Measurements from ENCODE around the gene SPATA31C1. TPM values are rescaled to one million over a fixed set of nuclear protein-coding genes. Genes with fewer than 3 reads are reported as not detected.
A peak's percentile ranks its signal among the peaks of the same experiment; 100 is the strongest.
"Not testable (repeated sequence)": the region's sequence is repeated elsewhere in the genome, so short reads cannot be mapped to it uniquely, and the experiment has no call there.

The SPATA31C1 gene
- total RNA-seq, result not detected

- CTCF ChIA-PET; H3K36me3 Mint-ChIP-seq (ENCODE audit: low read depth); H3K9me3 Mint-ChIP-seq (ENCODE audit: insufficient read depth); H3K4me1 Mint-ChIP-seq (ENCODE audit: low read depth); ATAC-seq; H3K27ac Mint-ChIP-seq; H3K27me3 Mint-ChIP-seq (ENCODE audit: low read depth); DNase-seq; POLR2A ChIA-PET; H3K4me3 Mint-ChIP-seq: not testable (repeated sequence)
These were observed at the start of gene SPATA31C1 for GRCh38 chr9:87917662-87918061. Gene SPATA31C1, plus strand, starts transcription at chr9:87917962.

GRCh38 chr9:87868175-87868574 is 49.6 kb upstream of the SPATA31C1 start:
- Mint-ChIP-seq H3K4me1 (ENCODE audit: low read depth) (no peaks in the 10 kb centered on the region), H3K27ac (no peak overlapping the region), H3K36me3 (ENCODE audit: low read depth) (no peaks in the 10 kb centered on the region), H3K4me3 (no peak overlapping the region), H3K27me3 (ENCODE audit: low read depth) (no peaks in the 10 kb centered on the region), H3K9me3 (ENCODE audit: insufficient read depth) (no peaks in the 10 kb centered on the region)
- CTCF ChIA-PET, result no interaction called here
- ATAC-seq, result no peak
- POLR2A ChIA-PET, result no interaction called here
- DNase-seq, result no peak

- Mint-ChIP-seq H3K27ac (no peak overlapping the region), H3K9me3 (ENCODE audit: insufficient read depth) (no peaks in the 10 kb centered on the region), H3K4me3 (no peak overlapping the region), H3K4me1 (ENCODE audit: low read depth) (no peaks in the 10 kb centered on the region), H3K36me3 (ENCODE audit: low read depth) (no peaks in the 10 kb centered on the region), H3K27me3 (ENCODE audit: low read depth) (no peaks in the 10 kb centered on the region)
- DNase-seq (no peak), ATAC-seq (no peak)
- ChIA-PET CTCF (no interaction called here), POLR2A (no interaction called here)
These were observed 49.1 kb upstream of the SPATA31C1 start for GRCh38 chr9:87868635-87869034.

GRCh38 chr9:87869082-87869481 is 48.7 kb upstream of the SPATA31C1 start:
- Mint-ChIP-seq H3K4me3 (no peak overlapping the region), H3K27me3 (ENCODE audit: low read depth) (no peaks in the 10 kb centered on the region), H3K36me3 (ENCODE audit: low read depth) (no peaks in the 10 kb centered on the region), H3K4me1 (ENCODE audit: low read depth) (no peaks in the 10 kb centered on the region), H3K9me3 (ENCODE audit: insufficient read depth) (no peaks in the 10 kb centered on the region), H3K27ac (no peak overlapping the region)
- ChIA-PET POLR2A (no interaction called here), CTCF (no interaction called here)
- DNase-seq, result no peak
- peak; percentile 39 for ATAC-seq

GRCh38 chr9:87871425-87872078 is 46.2 kb upstream of the SPATA31C1 start:
- Mint-ChIP-seq H3K4me1 (ENCODE audit: low read depth) (no peaks in the 10 kb centered on the region), H3K27me3 (ENCODE audit: low read depth) (peaks cover 4% of the 10 kb centered on the region), H3K36me3 (ENCODE audit: low read depth) (no peaks in the 10 kb centered on the region), H3K27ac (no peak overlapping the region), H3K4me3 (no peak overlapping the region), H3K9me3 (ENCODE audit: insufficient read depth) (no peaks in the 10 kb centered on the region)
- DNase-seq (no peak), ATAC-seq (no peak)
- ChIA-PET CTCF (no interaction called here), POLR2A (no interaction called here)

GRCh38 chr9:87872079-87872624 is 45.6 kb upstream of the SPATA31C1 start:
- CTCF ChIA-PET, result no interaction called here
- H3K27me3 Mint-ChIP-seq (ENCODE audit: low read depth), result peaks cover 4% of the 10 kb centered on the region
- H3K9me3 Mint-ChIP-seq (ENCODE audit: insufficient read depth), result no peaks in the 10 kb centered on the region
- no peak overlapping the region for H3K4me3 Mint-ChIP-seq
- POLR2A ChIA-PET, result no interaction called here
- ATAC-seq, result no peak
- no peaks in the 10 kb centered on the region for H3K36me3 Mint-ChIP-seq (ENCODE audit: low read depth)
- H3K4me1 Mint-ChIP-seq (ENCODE audit: low read depth), result no peaks in the 10 kb centered on the region
- no peak for DNase-seq
- H3K27ac Mint-ChIP-seq, result no peak overlapping the region

- H3K9me3 Mint-ChIP-seq (ENCODE audit: insufficient read depth), result no peaks in the 10 kb centered on the region
- H3K4me3 Mint-ChIP-seq, result no peak overlapping the region
- H3K27me3 Mint-ChIP-seq (ENCODE audit: low read depth), result peaks cover 4% of the 10 kb centered on the region
- no peak for ATAC-seq
- ChIA-PET CTCF (no interaction called here), POLR2A (no interaction called here)
- no peaks in the 10 kb centered on the region for H3K36me3 Mint-ChIP-seq (ENCODE audit: low read depth)
- DNase-seq, result peak; percentile 1
- no peak overlapping the region for H3K27ac Mint-ChIP-seq
- no peaks in the 10 kb centered on the region for H3K4me1 Mint-ChIP-seq (ENCODE audit: low read depth)
These were observed 44.0 kb upstream of the SPATA31C1 start for GRCh38 chr9:87873607-87874303.

GRCh38 chr9:87874304-87874623 is 43.5 kb upstream of the SPATA31C1 start:
- DNase-seq (peak; percentile 4), ATAC-seq (no peak)
- no peak overlapping the region for H3K27ac Mint-ChIP-seq
- POLR2A ChIA-PET, result no interaction called here
- peaks cover 4% of the 10 kb centered on the region for H3K27me3 Mint-ChIP-seq (ENCODE audit: low read depth)
- H3K4me3 Mint-ChIP-seq, result no peak overlapping the region
- H3K36me3 Mint-ChIP-seq (ENCODE audit: low read depth), result no peaks in the 10 kb centered on the region
- CTCF ChIA-PET, result no interaction called here
- no peaks in the 10 kb centered on the region for H3K4me1 Mint-ChIP-seq (ENCODE audit: low read depth)
- no peaks in the 10 kb centered on the region for H3K9me3 Mint-ChIP-seq (ENCODE audit: insufficient read depth)

- DNase-seq (peak; percentile 16), ATAC-seq (no peak)
- H3K4me3 Mint-ChIP-seq, result no peak overlapping the region
- H3K27me3 Mint-ChIP-seq (ENCODE audit: low read depth), result peaks cover 4% of the 10 kb centered on the region
- no peak overlapping the region for H3K27ac Mint-ChIP-seq
- ChIA-PET CTCF (no interaction called here), POLR2A (no interaction called here)
- H3K36me3 Mint-ChIP-seq (ENCODE audit: low read depth), result no peaks in the 10 kb centered on the region
- no peaks in the 10 kb centered on the region for H3K4me1 Mint-ChIP-seq (ENCODE audit: low read depth)
- no peaks in the 10 kb centered on the region for H3K9me3 Mint-ChIP-seq (ENCODE audit: insufficient read depth)
These were observed 42.7 kb upstream of the SPATA31C1 start for GRCh38 chr9:87875060-87875459.

- Mint-ChIP-seq H3K4me1 (ENCODE audit: low read depth) (no peaks in the 10 kb centered on the region), H3K27me3 (ENCODE audit: low read depth) (peaks cover 4% of the 10 kb centered on the region), H3K27ac (no peak overlapping the region), H3K4me3 (no peak overlapping the region), H3K9me3 (ENCODE audit: insufficient read depth) (no peaks in the 10 kb centered on the region), H3K36me3 (ENCODE audit: low read depth) (no peaks in the 10 kb centered on the region)
- CTCF ChIA-PET, result no interaction called here
- no peak for ATAC-seq
- POLR2A ChIA-PET, result no interaction called here
- DNase-seq, result peak; percentile 12
These were observed 41.8 kb upstream of the SPATA31C1 start for GRCh38 chr9:87875831-87876545.

- ATAC-seq (no peak), DNase-seq (no peak)
- Mint-ChIP-seq H3K9me3 (ENCODE audit: insufficient read depth) (no peaks in the 10 kb centered on the region), H3K36me3 (ENCODE audit: low read depth) (no peaks in the 10 kb centered on the region), H3K27ac (no peak overlapping the region), H3K4me1 (ENCODE audit: low read depth) (no peaks in the 10 kb centered on the region), H3K4me3 (no peak overlapping the region), H3K27me3 (ENCODE audit: low read depth) (peaks cover 4% of the 10 kb centered on the region)
- ChIA-PET POLR2A (no interaction called here), CTCF (no interaction called here)
These were observed 41.1 kb upstream of the SPATA31C1 start for GRCh38 chr9:87876708-87877107.

GRCh38 chr9:87878989-87879511 is 38.7 kb upstream of the SPATA31C1 start:
- no peak for ATAC-seq
- no peak overlapping the region for H3K27ac Mint-ChIP-seq

More at GRCh38 chr9:87878989-87879511, 38.7 kb upstream of the SPATA31C1 start:
- Mint-ChIP-seq H3K4me3 (no peak overlapping the region), H3K9me3 (ENCODE audit: insufficient read depth) (no peaks in the 10 kb centered on the region), H3K36me3 (ENCODE audit: low read depth) (no peaks in the 10 kb centered on the region), H3K4me1 (ENCODE audit: low read depth) (no peaks in the 10 kb centered on the region), H3K27me3 (ENCODE audit: low read depth) (peaks cover 4% of the 10 kb centered on the region)
- CTCF ChIA-PET, result no interaction called here
- no peak for DNase-seq
- POLR2A ChIA-PET, result no interaction called here

All from activated CD8-positive, alpha-beta T cell treated with anti-CD3 and anti-CD28 coated beads, Interleukin-2, amount 10 ng/mL, durations not matched to agents 7 days and 5 days (primary cell).